Right lobe of liver (tissue), 6 donors: Measurements from ENCODE around the gene ADAM12. TPM values are rescaled to one million over a fixed set of nuclear protein-coding genes. Genes with fewer than 3 reads are reported as not detected.

Source experiments
- ATAC-seq, 4 donors: fragments of 200-7000 bp; cut with Tn5 transposase; one replicate each; pipeline ENCODE4 v1.9.1; 2020; ENCODE audit warnings: mild to moderate bottlenecking in 4 of 4, moderate library complexity in 4 of 4
- DNase-seq, 3 donors: peaks; one replicate each; pipeline ENCODE4 v3.0.0-alpha.2; 2020
- H3K27ac ChIP-seq, 3 donors: fragments of 200-600 bp; one replicate each; pipeline ENCODE4 v1.8.0; 2022
- H3K27me3 ChIP-seq, 2 donors: fragments of 200-600 bp; one replicate each; pipeline ENCODE4 v1.8.0; 2022
- H3K36me3 ChIP-seq, 4 donors: fragments of 200-600 bp; sonication (generic) in 1 of 4; one replicate each; pipeline versions ENCODE4 v1.5.1 to v1.8.0; 2017 to 2022; ENCODE audit warnings: control low read depth in 1 of 4
- H3K4me1 ChIP-seq, 4 donors: fragments of 200-600 bp; sonication (generic) in 1 of 4; one replicate each; pipeline versions ENCODE4 v1.5.1 to v1.8.0; 2017 to 2022; ENCODE audit warnings: control low read depth in 1 of 4
- H3K4me3 ChIP-seq, 3 donors: fragments of 200-600 bp; one replicate each; pipeline ENCODE4 v1.8.0; 2022
- H3K9me3 ChIP-seq, 4 donors: fragments of 200-600 bp; sonication (generic) in 1 of 4; one replicate each; pipeline versions ENCODE4 v1.5.1 to v1.8.0; 2017 to 2022; ENCODE audit warnings: control low read depth in 1 of 4
- POLR2A ChIP-seq: fragments of 450-650 bp; IDR thresholded peaks from one replicate; pipeline ENCODE4 v1.6.1; 2017; ENCODE audit warnings: antibody characterized with exemption, mild to moderate bottlenecking
- WGBS: methylation state at CpG from one replicate; pipeline ENCODE4 v1.1.6; 2018; ENCODE audit warnings: low coverage, low lambda C conversion rate; ENCODE audit not compliant: insufficient coverage; ENCODE audit errors: missing lambda C conversion rate; 5-methylcytosine and 5-hydroxymethylcytosine counted together
- intact Hi-C, 2 donors: fragments of 100-400 bp; cut with DNase I; formaldehyde crosslinking; loops; one replicate each; pipeline versions ENCODE4 v1.11.2 to v1.14.1; 2022
- total RNA-seq, 6 experiments: library from RNA; depleted of rRNA in 2 of 6; stranded (reverse); fragments of >200 nt in 2 of 6; fragmentation: NEBNext Ultra II Directional in 3 of 6; extraction: Animal tissue kit (Norgen Biotek cat#: 25700) in 3 of 6; gene quantifications; one replicate each; pipeline versions ENCODE4 v1.1.0 to v1.2.4, GENCODE V29; 2016 to 2023
- TF ChIP-seq, protein P1 (sequence below), 4 donors: fragments of 200-600 bp in 3 of 4; fragments of 450-650 bp in 1 of 4; IDR thresholded peaks; one replicate each; pipeline versions ENCODE4 v1.5.1 to v1.8.0; 2016 to 2022; ENCODE audit warnings: antibody characterized with exemption in 4 of 4, mild to moderate bottlenecking in 2 of 4
- donor health status: DM: no; HTN: yes; CAD: no.
- donor health status: DM: no; HTN: no; CAD: no.
- donor health status: DM: no; HTN: no; CAD: no.
- donor health status: DM: no; HTN: yes; CAD: no.
- donor health status: DM: no; HTN: yes; CAD: no.

ADAM12 gene
- total RNA-seq, 6 experiments from 2014 or later, result 0.06 to 1.3 (median 0.48) TPM; not detected in 2

- intact Hi-C loops, result no loop called here
- no peak overlapping the region for H3K4me3 ChIP-seq
- 30% methylated on average over 3 of the region's 5 CpGs for WGBS
Observed at GRCh38 chr10:126186766-126187165, 201.5 kb downstream of the ADAM12 start.

DNA sequence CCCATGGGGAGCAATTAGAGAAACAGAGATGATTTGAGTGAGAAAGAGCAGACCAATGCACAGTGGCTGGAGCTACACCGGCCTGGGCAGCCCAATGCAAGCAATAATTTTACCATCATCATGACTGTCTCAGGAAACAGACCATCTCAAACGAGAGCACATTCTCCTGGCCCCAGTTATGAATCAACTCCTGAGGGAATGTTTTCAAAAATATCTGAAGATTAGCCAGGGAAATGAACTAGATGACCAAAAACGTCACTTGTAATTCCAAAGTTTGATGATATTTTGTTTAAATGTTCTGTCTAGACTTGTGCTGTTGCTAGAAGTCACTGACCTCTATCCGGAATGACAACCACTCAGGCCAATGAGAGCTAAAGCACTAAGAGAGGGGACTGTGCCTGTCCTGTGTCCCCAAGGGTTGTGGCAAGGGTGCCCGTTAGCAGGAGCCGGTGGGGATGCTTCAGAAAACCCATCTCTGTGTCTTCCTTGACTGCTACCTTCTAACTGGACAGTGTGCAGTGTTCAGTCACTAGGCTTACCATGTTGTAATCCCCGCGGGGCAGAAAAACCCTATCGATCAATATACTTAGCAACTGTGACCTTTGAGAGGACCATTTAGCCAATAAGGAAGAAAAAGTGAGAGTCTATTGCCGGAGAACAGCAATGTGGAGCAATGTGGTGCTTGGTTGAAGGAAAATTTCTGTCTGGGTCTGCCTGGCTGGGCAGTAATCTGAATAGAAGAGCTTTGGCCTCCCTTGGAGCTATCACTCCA lies 202.4 kb downstream of the ADAM12 start:
- H3K9me3 ChIP-seq, result no peaks in the 10 kb centered on the region
- WGBS, result 28% methylated on average over 7 of the region's 10 CpGs
- DNase-seq, result no peak
- no peaks in the 10 kb centered on the region for H3K36me3 ChIP-seq
- intact Hi-C loops, result no loop called here
- H3K27ac ChIP-seq, result no peak overlapping the region
- ATAC-seq, result peak in 1 of 4 donors; percentile 58
- H3K27me3 ChIP-seq, result no peaks in the 10 kb centered on the region
- H3K4me1 ChIP-seq, result no peaks in the 10 kb centered on the region
- H3K4me3 ChIP-seq, result no peak overlapping the region
- TF ChIP-seq, protein P1, sequence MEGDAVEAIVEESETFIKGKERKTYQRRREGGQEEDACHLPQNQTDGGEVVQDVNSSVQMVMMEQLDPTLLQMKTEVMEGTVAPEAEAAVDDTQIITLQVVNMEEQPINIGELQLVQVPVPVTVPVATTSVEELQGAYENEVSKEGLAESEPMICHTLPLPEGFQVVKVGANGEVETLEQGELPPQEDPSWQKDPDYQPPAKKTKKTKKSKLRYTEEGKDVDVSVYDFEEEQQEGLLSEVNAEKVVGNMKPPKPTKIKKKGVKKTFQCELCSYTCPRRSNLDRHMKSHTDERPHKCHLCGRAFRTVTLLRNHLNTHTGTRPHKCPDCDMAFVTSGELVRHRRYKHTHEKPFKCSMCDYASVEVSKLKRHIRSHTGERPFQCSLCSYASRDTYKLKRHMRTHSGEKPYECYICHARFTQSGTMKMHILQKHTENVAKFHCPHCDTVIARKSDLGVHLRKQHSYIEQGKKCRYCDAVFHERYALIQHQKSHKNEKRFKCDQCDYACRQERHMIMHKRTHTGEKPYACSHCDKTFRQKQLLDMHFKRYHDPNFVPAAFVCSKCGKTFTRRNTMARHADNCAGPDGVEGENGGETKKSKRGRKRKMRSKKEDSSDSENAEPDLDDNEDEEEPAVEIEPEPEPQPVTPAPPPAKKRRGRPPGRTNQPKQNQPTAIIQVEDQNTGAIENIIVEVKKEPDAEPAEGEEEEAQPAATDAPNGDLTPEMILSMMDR (IDR thresholded peaks at IDR 0.05), result no peak
- no peak for TF ChIP-seq POLR2A

More at GRCh38 chr10:126186766-126187165, 201.5 kb downstream of the ADAM12 start:
- Histone ChIP-seq H3K27me3 (no peaks in the 10 kb centered on the region), H3K36me3 (no peaks in the 10 kb centered on the region), H3K27ac (no peak overlapping the region), H3K9me3 (no peaks in the 10 kb centered on the region), H3K4me1 (no peaks in the 10 kb centered on the region)
- no peak for TF ChIP-seq POLR2A
- TF ChIP-seq, protein P1 (IDR thresholded peaks at IDR 0.05), result no peak
- ATAC-seq (no peak), DNase-seq (no peak)

DNA sequence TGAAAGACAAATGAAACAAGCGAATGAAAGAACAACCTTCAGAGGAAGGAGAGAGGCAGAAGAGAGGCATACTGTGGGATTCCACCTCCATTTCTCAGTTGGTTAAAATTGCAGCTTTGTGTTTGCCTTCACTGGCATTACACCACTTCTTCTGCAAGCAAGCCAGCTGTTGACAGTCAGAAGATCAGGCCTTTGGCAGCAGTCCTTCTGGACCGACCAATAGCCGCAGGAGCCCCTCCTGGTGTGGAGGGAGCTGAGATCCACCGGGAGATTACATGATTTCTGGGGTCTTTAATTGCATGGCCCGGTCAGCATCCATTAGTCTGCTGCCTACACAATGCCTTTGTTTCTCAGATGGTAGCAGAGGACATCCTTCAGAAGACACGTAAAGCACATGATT lies 206.7 kb downstream of the ADAM12 start:
- Histone ChIP-seq H3K27ac (no peak overlapping the region), H3K9me3 (no peaks in the 10 kb centered on the region), H3K27me3 (no peaks in the 10 kb centered on the region), H3K36me3 (no peaks in the 10 kb centered on the region), H3K4me1 (no peaks in the 10 kb centered on the region), H3K4me3 (no peak overlapping the region)
- DNase-seq (no peak), ATAC-seq (no peak)
- intact Hi-C loops, result no loop called here
- WGBS, result 43% methylated on average over 4 of the region's 6 CpGs
- no peak for TF ChIP-seq POLR2A
- TF ChIP-seq, protein P1 (IDR thresholded peaks at IDR 0.05), result no peak

DNA sequence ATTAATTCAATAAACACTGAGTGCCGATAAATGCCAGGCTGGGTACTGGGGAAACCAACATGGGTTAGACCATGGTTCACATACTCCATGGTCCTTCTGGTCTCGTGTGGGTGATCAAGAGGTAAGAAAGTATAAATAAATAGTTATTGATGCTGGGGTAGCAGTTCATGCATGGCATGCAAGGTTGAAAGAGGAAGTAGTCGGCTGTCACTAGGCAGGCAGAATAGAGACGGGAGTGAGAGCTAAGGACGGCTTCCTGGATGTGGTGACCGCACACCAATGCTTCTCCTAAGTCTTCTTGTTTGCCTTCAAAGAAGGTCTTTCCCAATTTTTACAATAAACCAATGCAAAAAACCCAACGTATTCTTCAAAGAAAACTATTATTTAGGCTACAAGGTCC lies 208.6 kb downstream of the ADAM12 start:
- H3K27ac ChIP-seq, result no peak overlapping the region
- no peaks in the 10 kb centered on the region for H3K4me1 ChIP-seq
- no peaks in the 10 kb centered on the region for H3K9me3 ChIP-seq
- peak in 1 of 4 donors; percentile 30 for ATAC-seq
- H3K36me3 ChIP-seq, result no peaks in the 10 kb centered on the region
- 49% methylated on average over 7 of the region's 7 CpGs for WGBS
- intact Hi-C loops, result no loop called here
- TF ChIP-seq, protein P1 (IDR thresholded peaks at IDR 0.05), result no peak
- no peak for TF ChIP-seq POLR2A
- H3K27me3 ChIP-seq, result no peaks in the 10 kb centered on the region
- no peak overlapping the region for H3K4me3 ChIP-seq
- DNase-seq, result no peak
